22Rv1 (cell line): ENCODE results near the gene CCDC60.

Source experiments
- H3K27ac ChIP-seq: fragments of 450-650 bp; 2 replicates; pipeline ENCODE4 v1.5.1; 2017
- ZFX ChIP-seq: fragments of 450-650 bp; IDR thresholded peaks from 2 replicates; pipeline ENCODE4 v1.6.1; 2017; ENCODE audit warnings: antibody characterized with exemption, borderline replicate concordance
- TF ChIP-seq, protein P1 (sequence below): fragments of 450-650 bp; IDR thresholded peaks from 2 replicates; pipeline ENCODE4 v1.5.1; 2017; ENCODE audit warnings: mild to moderate bottlenecking

Gene CCDC60

GRCh38 chr12:119576118-119576810 lies 241.7 kb downstream of the CCDC60 start:
- no peak for TF ChIP-seq ZFX
- TF ChIP-seq, protein P1, sequence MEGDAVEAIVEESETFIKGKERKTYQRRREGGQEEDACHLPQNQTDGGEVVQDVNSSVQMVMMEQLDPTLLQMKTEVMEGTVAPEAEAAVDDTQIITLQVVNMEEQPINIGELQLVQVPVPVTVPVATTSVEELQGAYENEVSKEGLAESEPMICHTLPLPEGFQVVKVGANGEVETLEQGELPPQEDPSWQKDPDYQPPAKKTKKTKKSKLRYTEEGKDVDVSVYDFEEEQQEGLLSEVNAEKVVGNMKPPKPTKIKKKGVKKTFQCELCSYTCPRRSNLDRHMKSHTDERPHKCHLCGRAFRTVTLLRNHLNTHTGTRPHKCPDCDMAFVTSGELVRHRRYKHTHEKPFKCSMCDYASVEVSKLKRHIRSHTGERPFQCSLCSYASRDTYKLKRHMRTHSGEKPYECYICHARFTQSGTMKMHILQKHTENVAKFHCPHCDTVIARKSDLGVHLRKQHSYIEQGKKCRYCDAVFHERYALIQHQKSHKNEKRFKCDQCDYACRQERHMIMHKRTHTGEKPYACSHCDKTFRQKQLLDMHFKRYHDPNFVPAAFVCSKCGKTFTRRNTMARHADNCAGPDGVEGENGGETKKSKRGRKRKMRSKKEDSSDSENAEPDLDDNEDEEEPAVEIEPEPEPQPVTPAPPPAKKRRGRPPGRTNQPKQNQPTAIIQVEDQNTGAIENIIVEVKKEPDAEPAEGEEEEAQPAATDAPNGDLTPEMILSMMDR: no peak
- H3K27ac ChIP-seq: no peak overlapping the region

DNA sequence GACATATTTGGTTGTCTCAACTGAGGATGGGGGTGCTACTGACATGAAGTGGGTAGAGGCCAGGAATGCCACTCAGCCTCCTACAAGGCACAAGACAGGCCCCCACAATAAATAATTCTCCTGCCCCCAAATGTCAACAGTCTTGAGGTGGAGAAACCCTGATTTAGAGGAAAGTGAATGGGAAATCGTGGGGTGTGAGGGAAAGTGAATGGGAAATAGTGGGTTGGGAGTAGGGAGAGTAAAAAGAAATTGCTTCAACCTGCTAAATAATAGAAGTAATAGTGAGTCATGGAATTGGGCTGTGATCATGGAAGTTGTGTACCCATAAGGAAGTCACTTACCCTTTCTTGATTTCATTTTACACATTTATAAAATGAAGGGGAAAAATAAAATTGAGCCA lies 242.4 kb downstream of the CCDC60 start:
- H3K27ac ChIP-seq: no peak overlapping the region
- TF ChIP-seq ZFX: no peak
- TF ChIP-seq, protein P1: no peak

GRCh38 chr12:119578112-119578511 lies 243.6 kb downstream of the CCDC60 start:
- no peak for TF ChIP-seq ZFX
- TF ChIP-seq, protein P1: no peak

GRCh38 chr12:119589097-119589496 lies 254.6 kb downstream of the CCDC60 start:
- no peak for TF ChIP-seq ZFX
- TF ChIP-seq, protein P1: no peak
- no peak overlapping the region for H3K27ac ChIP-seq

More at GRCh38 chr12:119578112-119578511, 243.6 kb downstream of the CCDC60 start:
- no peak overlapping the region for H3K27ac ChIP-seq

GRCh38 chr12:119589634-119590033 lies 255.1 kb downstream of the CCDC60 start:
- TF ChIP-seq, protein P1: no peak
- H3K27ac ChIP-seq: no peak overlapping the region
